RPMI7951 (cell line): ENCODE data around the gene KRTAP4-11. TPM values are rescaled to one million over a fixed set of nuclear protein-coding genes. Genes with fewer than 3 reads are reported as not detected.
"Not testable (repeated sequence)": the region's sequence is repeated elsewhere in the genome, so short reads cannot be mapped to it uniquely, and the experiment has no call there.

Experiments used
- DNase-seq: peaks from one replicate; pipeline ENCODE4 v3.0.0-alpha.2; 2012; ENCODE audit warnings: low read depth
- total RNA-seq: library from RNA; depleted of rRNA; stranded (reverse); fragments of >200 nt; shearing (Covaris generic); gene quantifications from 2 replicates; pipeline ENCODE4 v1.2.3, GENCODE V29; 2014

The KRTAP4-11 gene
- total RNA-seq, 1 experiment from 2014 or later: not detected

DNA sequence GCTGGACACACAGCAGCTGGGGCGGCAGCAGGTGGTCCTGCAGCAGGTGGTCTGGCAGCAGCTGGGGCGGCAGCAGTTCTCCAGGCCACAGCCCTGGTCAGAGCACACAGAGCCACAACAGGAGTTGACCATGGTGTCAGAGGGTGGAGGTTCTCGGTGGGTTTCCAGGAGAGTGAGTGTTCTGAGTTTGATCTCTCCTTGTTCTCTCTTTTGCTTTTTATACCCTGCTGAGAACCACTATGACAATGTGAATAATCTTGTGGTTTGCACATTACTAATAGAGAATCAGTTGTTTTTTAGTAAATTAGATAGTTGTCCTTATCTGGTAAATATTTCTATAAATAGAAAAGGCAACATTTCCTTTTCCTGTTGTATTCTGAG is 5.8 kb upstream of the KRTAP4-11 start, which contains the start of gene KRTAP4-12:
TSS of gene KRTAP4-12 (minus strand) at position 192 of the 381 bp plus-strand sequence. CDS start at position 132, 60 bp downstream.
- not testable (repeated sequence) for DNase-seq

DNA sequence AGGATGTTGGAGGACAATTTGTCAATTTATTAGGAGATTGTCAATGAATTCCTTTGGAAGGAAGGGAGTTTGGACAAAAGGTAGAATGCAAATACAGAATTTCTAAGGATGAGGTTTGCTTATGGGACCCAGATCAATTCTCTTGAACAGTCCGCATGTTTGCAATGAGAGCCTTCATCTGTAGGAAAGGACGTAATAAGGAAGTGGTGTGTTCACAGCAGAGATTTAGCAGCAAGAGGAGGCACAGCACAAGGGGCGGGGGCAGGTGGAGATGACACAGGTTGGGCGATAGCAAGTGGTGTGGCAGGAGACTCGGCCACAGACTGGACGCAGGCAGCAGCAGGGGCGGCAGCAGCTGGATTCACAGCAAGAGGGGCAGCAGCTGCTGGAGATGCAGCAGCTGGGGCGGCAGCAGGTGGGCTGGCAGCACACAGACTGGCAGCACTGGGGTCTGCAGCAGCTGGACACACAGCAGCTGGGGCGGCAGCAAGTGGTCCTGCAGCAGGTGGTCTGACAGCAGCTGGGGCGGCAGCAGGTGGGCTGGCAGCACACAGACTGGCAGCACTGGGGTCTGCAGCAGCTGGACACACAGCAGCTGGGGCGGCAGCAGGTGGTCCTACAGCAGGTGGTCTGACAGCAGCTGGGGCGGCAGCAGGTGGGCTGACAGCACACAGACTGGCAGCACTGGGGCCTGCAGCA is 5.3 kb upstream of the KRTAP4-11 start:
- DNase-seq: not testable (repeated sequence)

DNA sequence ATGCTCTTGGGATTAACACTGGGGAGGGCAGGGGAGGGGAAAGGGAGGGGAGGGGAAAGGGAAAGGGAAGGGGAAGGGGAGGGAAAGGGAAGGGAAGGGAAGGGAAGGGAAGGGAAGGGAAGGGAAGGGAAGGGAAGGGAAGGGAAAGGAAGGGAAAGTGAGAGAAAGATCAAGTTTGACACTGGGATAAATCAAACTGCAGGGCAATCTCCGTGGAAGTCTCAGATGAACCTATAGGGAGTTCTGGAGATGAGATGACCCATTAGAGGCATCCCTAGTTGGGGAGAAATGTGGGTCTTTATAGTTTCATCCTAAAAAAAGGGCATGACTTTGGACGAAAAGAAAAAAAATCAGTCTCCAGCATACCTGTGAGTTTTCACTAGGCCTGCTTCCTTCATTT is 3.6 kb upstream of the KRTAP4-11 start:
- DNase-seq: no peak

DNA sequence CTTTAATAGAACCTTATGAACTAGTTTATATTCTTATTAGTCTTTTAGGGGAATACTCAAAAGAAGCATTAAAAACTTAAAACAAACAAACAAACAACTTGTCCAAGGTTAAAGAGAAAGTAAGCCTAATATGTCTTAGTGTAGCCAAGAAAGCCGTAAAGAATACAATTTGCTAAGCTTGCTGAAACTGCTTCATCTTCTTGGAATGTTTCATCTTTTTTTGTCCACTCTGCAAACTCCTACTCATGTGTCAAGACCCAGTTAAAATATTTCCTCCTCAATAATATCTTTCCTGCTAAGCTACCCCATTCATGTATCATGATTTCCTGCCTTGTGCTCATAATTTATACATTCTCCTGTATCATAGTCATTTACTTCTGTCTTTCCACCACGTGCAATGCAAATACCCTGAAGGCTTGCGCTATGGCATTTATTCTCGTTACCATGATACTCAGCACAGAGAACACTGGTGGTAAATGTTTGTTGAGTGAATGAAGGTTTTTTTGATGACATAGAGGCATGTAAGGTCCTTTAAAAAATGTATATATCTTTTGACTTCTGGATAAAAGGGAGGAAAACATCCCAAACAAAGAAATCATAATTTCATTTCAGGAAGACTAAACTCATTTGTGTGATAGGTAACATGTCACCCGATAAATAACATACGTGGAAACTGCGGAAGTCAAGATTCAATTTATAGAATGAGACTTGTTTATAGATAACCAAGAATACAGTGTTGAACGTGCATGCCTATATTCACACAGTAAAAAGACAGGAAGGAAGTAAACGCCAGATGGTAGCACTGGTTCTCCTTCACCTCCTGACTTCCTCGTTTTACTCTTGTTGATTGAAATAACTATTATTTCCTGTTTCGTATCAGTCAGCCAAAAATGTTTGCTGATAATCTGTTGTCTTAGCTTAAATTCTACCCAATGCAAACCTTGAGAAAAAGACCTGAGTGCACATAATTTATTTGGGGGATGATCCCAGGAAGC is 1.8 kb upstream of the KRTAP4-11 start:
- peak; percentile 36 for DNase-seq

DNA sequence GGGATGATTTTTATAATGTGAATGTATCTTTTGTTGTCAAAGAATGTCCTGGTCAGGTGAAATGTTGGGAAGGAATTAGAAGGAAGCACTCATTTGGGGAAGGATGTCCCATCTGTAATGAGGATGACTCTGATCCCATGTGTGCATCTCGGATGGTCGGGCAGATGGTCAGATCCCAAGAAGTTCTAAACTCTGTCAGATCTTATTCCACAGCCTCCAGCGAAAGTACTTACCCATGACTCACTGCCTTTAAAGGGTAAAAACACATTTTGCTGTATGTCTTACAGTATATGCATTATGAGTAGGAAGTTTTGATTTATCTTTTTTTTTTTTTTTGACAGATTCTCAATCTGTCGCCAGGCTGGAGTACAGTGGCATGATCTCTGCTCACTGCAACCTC is 548 bp upstream of the KRTAP4-11 start:
- peak; percentile 74 for DNase-seq

DNA sequence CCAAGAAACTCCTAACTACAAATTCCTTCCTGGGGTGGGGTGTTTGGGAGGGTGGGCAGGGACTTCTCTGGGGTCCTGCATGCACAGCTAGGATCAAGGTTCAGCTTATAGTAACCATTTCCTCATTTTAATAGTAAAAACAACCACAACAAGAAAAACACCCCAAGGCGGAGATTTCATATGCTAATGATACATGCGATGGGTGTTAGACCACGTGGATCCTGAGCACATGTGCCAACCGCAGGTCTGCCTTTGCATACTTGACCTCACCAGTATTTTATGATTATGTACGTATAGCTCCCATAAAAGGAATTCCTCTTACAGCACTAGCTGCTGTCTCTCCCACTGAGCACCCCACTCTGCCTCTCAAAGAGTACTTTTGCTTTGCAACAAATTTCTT is 1.9 kb downstream of the KRTAP4-11 start:
- DNase-seq: no peak

DNA sequence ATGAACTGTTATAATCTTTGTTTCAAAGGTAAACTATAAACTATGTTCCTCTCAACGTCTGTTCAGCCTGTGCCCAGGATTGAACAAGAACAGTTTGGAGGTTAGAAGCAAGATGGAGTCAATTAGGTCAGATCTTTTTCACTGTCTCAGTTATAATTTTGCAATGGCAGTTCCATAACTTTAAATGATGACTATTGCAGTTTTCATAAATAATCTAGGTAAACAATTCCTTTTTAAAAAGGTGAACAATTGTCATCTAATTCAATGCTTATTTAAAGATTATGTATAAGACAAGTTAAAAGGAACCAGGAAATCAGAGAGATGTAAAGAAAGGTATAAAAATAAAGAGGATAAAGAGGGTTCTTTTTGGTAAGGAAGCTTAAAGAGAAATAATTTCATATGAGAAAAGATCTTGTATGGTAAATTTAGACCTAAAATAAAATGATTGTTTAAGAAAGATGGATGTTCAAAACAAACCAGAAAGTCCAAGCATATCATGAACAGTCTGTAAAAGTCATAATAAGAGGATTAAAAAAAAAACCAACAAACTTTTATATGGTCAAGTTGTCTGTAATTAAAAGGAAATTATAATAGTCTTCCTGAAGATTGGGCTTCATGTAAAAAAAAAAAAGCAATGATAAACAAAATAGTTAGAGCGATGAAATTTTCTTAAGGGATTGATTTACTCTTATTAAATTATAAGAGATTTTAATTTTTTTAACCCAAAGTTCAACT is 6.9 kb downstream of the KRTAP4-11 start:
- no peak for DNase-seq

DNA sequence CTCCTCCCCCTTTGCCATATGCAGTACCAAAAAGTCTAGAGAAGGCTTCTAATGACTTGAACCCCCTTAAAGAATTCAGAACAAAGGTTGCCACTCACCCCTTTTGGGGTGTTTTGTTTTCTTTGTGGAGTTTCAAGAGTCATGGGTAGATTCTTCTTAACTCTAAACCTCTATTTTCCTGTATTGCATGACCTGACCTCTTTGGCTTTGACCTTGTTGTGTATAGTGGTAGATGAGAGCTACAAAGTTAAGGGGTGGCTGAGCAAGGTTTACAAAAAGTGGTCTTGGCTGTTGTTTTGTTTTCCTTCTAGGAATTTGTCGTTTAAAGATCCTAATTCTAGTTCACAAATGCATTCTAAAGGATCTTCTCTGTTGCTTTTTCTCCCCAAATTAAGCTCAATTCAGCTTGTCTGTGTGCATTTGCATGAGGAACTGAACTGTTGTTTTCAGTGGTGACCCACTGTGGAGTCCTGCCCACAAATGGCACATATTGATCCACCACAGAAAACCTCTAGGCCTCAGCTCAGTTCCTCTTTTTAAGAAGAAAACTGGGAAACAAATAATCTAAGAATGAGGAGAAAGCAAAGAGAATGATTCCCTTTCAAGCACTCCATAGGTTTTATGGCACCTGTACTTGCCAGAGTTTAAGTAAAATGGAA is 9.3 kb downstream of the KRTAP4-11 start:
- not testable (repeated sequence) for DNase-seq

DNA sequence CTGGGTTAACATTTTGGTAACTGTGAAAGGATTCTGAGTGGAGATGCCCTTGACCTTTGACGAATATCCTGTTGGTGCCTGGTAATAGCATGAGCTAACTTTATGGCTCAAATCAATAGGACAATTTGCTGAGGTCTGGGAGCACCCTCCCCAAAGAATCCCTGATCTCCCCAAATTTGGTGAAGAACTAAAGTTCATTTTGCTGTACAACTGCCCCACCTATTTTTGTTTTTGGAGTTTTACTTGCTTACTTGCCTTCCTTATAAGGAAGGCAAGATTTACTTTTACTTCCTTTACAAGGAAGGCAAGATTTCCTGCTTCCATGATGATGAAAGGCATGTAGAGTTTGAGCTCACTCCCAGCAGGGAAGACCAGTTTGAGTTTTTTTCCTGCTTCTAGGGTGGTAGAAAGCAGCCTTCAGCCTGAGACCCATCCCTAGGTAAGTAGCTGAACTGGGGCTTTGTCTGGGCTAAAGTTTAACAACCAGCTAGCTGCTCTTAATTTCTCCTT is 10.2 kb downstream of the KRTAP4-11 start:
- DNase-seq: peak; percentile 57

DNA sequence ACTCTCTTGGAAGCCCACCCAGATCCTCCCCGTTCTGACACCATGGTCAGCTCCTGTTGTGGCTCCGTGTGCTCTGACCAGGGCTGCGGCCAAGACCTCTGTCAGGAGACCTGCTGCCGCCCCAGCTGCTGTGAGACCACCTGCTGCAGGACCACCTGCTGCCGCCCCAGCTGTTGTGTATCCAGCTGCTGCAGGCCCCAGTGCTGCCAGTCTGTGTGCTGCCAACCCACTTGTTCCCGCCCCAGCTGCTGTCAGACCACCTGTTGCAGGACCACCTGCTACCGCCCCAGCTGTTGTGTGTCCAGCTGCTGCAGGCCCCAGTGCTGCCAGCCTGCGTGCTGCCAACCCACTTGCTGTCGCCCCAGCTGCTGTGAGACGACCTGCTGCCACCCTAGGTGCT is 12.8 kb downstream of the KRTAP4-11 start, which contains the start of gene KRTAP4-9:
TSS of gene KRTAP4-9 (plus strand) at position 43 of the 400 bp plus-strand sequence. CDS start at position 43, 0 bp downstream.
- DNase-seq: not testable (repeated sequence)

DNA sequence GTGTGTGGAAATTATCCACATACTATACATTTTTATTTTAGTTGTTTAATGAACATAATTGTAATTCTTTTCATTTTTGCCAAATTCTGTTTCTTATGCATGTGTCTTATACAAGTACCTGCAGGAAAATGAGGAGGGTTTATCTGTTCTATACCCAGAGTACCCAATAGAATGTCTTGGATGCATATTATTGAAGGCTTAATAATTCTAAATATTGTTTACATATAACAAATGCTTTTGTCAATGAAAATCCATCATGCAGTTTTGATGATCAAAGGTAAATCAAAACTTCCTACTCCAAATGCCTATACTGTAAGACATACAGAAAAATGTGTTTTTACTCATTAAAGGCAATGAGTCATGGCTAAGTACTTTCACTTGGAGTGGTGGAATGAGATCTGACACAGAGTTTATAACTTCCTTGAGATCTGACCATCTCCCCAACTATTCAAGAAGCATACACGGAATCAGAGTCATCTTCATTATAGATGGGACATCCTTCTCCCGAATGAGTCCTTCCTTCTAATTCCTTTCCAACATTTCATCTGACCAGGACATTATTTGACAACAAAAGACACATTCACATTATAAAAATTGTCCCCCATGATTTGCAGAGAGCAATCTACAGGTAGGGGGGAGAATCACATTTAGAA is 13.7 kb downstream of the KRTAP4-11 start:
- peak; percentile 64 for DNase-seq

DNA sequence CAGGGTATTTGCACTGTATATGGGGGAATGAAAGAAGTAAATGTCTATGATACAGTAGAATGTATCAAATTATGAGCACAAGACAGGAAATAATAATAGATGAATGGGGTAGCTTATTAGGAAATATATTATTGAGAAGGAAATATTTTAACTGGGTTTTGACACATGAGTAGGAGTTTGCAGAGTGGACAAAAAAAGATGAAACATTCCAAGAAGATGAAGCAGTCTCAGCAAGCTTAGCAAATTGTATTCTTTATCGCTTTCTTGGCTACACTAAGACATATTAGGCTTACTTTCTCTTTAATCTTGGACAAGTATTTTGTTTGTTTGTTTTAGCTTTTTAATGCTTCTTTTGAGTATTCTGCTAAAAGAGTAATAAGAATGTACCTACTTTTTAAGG is 14.3 kb downstream of the KRTAP4-11 start:
- no peak for DNase-seq

DNA sequence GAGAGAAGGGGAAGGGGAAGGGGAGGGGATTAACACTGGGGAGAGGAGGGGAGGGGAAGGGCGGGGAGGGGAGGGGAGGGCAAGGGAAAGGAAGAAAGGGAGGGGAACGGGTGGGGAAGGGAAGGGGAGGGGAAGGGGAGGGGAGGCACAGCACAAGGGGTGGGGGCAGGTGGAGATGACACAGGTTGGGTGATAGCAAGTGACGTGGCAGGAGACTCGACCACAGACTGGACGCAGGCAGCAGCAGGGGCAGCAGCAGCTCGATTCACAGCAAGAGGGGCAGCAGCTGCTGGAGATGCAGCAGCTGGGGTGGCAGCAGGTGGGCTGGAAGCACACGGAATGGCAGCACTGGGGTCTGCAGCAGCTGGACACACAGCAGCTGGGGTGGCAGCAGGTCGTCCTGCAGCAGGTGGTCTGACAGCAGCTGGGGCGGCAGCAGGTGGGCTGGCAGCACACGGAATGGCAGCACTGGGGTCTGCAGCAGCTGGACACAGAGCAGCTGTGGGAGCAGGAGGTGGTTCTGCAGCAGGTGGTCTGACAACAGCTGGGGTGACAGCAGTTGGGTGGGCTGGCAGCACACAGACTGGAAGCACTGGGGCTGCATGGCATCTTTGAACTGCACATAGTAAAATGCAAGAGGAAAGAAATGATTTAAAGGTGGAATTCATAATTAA is 16.4 kb downstream of the KRTAP4-11 start, which contains the start of gene KRTAP4-16:
TSS of gene KRTAP4-16 (minus strand) at position 624 of the 674 bp plus-strand sequence. CDS start at position 624, 0 bp downstream.
- DNase-seq: no peak

DNA sequence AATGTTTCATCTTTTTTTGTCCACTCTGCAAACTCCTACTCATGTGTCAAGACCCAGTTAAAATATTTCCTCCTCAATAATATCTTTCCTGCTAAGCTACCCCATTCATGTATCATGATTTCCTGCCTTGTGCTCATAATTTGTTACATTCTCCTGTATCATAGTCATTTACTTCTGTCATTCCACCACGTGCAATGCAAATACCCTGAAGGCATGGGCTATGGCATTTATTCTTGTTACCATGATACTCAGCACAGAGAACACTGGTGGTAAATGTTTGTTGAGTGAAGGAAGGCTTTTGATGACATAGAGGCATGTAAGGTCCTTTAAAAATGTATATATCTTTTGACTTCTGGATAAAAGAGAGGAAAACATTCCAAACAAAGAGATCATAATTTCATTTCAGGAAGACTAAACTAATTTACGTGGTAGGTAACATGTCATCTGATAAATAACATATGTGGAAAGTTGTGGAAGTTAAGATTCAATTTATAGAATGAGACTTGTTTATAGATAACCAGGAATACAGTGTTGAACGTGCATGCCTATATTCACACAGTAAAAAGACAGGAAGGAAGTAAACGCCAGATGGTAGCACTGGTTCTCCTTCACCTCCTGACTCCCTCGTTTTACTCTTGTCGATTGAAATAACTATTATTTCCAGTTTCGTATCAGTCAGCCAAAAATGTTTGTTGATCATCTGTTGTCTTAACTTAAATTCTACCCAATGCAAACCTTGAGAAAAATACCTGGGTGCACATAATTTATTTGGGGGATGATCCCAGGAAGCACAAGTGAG is 18.3 kb downstream of the KRTAP4-11 start:
- peak; percentile 89 for DNase-seq

DNA sequence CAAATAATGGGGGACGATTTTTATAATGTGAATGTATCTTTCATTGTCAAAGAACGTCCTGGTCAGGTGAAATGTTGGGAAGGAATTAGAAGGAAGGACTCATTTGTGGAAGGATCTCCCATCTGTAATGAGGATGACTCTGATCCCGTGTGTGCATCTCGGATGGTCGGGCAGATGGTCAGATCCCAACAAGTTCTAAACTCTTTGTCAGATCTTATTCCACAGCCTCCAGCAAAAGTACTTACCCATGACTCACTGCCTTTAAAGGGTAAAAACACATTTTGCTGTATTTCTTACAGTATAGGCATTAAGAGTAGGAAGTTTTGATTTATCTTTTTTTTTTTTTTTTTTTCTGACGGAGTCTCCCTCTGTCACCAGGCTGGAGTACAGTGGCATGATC is 19.7 kb downstream of the KRTAP4-11 start:
- DNase-seq: peak; percentile 85

DNA sequence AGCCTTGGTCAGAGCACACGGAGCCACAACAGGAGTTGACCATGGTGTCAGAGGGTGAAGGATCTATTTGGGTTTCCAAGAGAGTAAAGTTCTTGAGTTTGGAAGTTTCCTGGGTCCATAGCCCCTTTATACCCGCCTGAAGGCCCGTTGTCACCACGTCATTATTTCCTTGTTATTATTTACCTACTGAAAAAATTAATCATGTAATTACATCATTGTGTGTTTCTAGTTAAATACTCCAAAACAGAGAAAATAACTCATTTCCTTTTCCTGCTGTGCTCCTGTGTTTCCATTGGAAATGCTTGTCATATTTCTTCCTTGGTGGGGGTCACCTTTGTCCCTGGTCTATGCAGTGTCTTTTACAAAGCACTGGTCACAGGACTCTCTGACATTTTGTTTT is 20.1 kb downstream of the KRTAP4-11 start, which contains the start of gene KRTAP4-8:
TSS of gene KRTAP4-8 (minus strand) at position 101 of the 400 bp plus-strand sequence. CDS start at position 43, 58 bp downstream.
- DNase-seq: no peak

DNA sequence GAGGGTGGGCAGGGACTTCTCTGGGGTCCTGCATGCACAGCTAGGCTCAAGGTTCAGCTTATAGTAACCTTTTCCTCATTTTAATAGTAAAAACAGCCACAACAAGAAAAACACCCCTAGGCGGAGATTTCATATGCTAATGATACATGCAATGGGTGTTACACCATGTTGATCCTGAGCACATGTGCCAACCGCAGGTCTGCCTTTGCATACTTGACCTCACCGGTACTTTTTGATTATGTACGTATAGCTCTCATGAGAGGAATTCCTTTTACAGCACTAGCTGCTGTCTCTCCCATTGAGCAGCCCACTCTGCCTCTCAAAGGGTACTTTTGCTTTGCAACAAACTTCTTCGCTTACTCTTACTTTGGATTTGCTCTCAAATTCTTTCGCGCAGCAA is 22.1 kb downstream of the KRTAP4-11 start:
- DNase-seq: no peak

DNA sequence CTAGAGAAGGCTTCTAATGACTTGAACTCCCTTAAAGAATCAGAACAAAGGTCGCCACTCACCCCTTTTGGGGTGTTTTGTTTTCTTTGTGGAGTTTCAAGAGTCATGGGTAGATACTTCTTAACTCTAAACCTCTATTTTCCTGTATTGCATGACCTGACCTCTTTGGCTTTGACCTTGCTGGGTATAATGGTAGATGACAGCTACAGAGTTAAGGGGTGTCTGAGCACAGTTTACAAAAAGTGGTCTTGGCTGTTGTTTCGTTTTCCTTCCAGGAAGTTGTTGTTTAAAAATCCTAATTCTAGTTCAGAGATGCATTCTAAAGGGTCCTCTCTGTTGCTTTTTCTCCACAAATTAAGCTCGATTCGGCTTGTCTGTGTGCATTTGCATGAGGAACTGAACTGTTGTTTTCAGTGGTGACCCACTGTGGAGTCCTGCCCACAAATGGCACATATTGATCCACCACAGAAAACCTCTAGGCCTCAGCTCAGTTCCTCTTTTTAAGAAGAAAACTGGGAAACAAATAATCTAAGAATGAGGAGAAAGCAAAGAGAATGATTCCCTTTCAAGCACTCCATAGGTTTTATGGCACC is 29.3 kb downstream of the KRTAP4-11 start:
- DNase-seq: not testable (repeated sequence)
